Endothelial cell of umbilical vein (primary cell): ENCODE results near the gene LXN. TPM values are rescaled to one million over a fixed set of nuclear protein-coding genes. Genes with fewer than 3 reads are reported as not detected.
A peak's percentile ranks its signal among the peaks of the same experiment; 100 is the strongest.

Source experiments
- BruUV-seq: library from RNA; stranded (reverse); fragments of 400-500 nt; replicated peaks from 2 replicates; lab custom pipeline; 2021; lab: Mats Ljungman, UMichigan
- CTCF ChIA-PET: fragments of 300-600, 350-600 bp; sonication (Branson Sonifier 250); formaldehyde crosslinking; loops from one replicate; lab custom pipeline; 2021; ENCODE audit warnings: antibody characterized with exemption, inconsistent platforms; lab: Charles Lee
- POLR2A ChIA-PET: fragments of 300-600, 350-600 bp; sonication (Branson Sonifier 250); formaldehyde crosslinking; loops from one replicate; lab custom pipeline; 2021; ENCODE audit warnings: antibody characterized with exemption, inconsistent platforms; lab: Charles Lee
- DNase-seq: peaks from one replicate; pipeline ENCODE4 v3.0.0-alpha.2; 2011; ENCODE audit warnings: low read depth, low spot score
- FAIRE-seq: peaks from 2 replicates; lab custom pipeline; 2011; peaks lifted over from hg19 to GRCh38; lab: Jason Lieb, UNC
- H2AFZ ChIP-seq: 2 replicates; pipeline ENCODE4 v1.6.0; 2012; ENCODE audit warnings: low read depth, low read length, control low read depth, inconsistent platforms
- H3K27ac ChIP-seq: 2 replicates; pipeline ENCODE4 v1.5.1; 2011; ENCODE audit warnings: low read depth, mild to moderate bottlenecking, control low read depth, low read length, moderate library complexity; ENCODE audit not compliant: insufficient read depth
- H3K27me3 ChIP-seq, 2 experiments: 2 replicates each; pipeline versions ENCODE4 v1.6.0 to v1.6.1; 2011; ENCODE audit warnings: low read length in 2 of 2, mixed read lengths in 1 of 2; ENCODE audit not compliant: control insufficient read depth in 2 of 2, insufficient read depth in 2 of 2
- H3K36me3 ChIP-seq, 2 experiments: 2 replicates in 1 of 2; 3 replicates in 1 of 2; pipeline ENCODE4 v1.5.1; 2011; ENCODE audit warnings: low read length in 2 of 2, mild to moderate bottlenecking in 1 of 2, moderate library complexity in 1 of 2; ENCODE audit not compliant: control insufficient read depth in 2 of 2, insufficient read depth in 2 of 2; ENCODE audit errors: extremely low read depth in 1 of 2
- H3K4me1 ChIP-seq: 3 replicates; pipeline ENCODE4 v1.5.1; 2011; ENCODE audit warnings: mild to moderate bottlenecking, low read length; ENCODE audit not compliant: control insufficient read depth, insufficient read depth; ENCODE audit errors: extremely low read depth
- H3K4me2 ChIP-seq: 2 replicates; pipeline ENCODE4 v1.6.1; 2011; ENCODE audit warnings: low read length, control low read depth, mixed read lengths; ENCODE audit not compliant: insufficient read depth
- H3K4me3 ChIP-seq, 3 experiments: fragments of 200-600 bp in 1 of 3; sonication (generic), shearing (Covaris generic) in 1 of 3; replicated peaks in 1 of 3; 2 replicates each; pipeline ENCODE4 v1.5.1; 2011 to 2016; ENCODE audit warnings: control low read depth in 3 of 3, low read length in 3 of 3, mild to moderate bottlenecking in 2 of 3, inconsistent platforms in 1 of 3, low read depth in 1 of 3, moderate library complexity in 1 of 3; ENCODE audit not compliant: insufficient read depth in 1 of 3
- H3K79me2 ChIP-seq: 2 replicates; pipeline ENCODE4 v1.6.0; 2012; ENCODE audit warnings: low read length, inconsistent platforms; ENCODE audit not compliant: control insufficient read depth, insufficient read depth
- H3K9ac ChIP-seq: replicated peaks from 2 replicates; pipeline ENCODE3; 2011; ENCODE audit warnings: low read length, control low read depth; ENCODE audit not compliant: insufficient read depth; ENCODE audit errors: extremely low read depth
- H3K9me1 ChIP-seq: replicated peaks from 3 replicates; pipeline ENCODE4 v1.6.0; 2011; ENCODE audit warnings: mild to moderate bottlenecking, low read length; ENCODE audit not compliant: control insufficient read depth, insufficient read depth; ENCODE audit errors: extremely low read depth
- H3K9me3 ChIP-seq: replicated peaks from 2 replicates; pipeline ENCODE4 v1.5.1; 2012; ENCODE audit warnings: low read length, inconsistent platforms; ENCODE audit not compliant: control insufficient read depth, insufficient read depth
- H4K20me1 ChIP-seq: replicated peaks from 2 replicates; pipeline ENCODE3; 2011; ENCODE audit warnings: mild to moderate bottlenecking, low read length; ENCODE audit not compliant: control insufficient read depth, insufficient read depth; ENCODE audit errors: extremely low read depth
- CTCF ChIP-seq, 2 donors: IDR thresholded peaks; 1 replicate in 1 of 2; 2 replicates in 1 of 2; pipeline ENCODE4 v1.5.1; 2011; ENCODE audit warnings: low read length in 2 of 2, mild to moderate bottlenecking in 2 of 2, moderate library complexity in 2 of 2, control low read depth in 1 of 2, inconsistent platforms in 1 of 2, low read depth in 1 of 2; ENCODE audit not compliant: insufficient read depth in 1 of 2; ENCODE audit errors: extremely low read depth in 1 of 2
- FOS ChIP-seq: IDR thresholded peaks from 2 replicates; pipeline ENCODE4 v1.6.1; 2011; ENCODE audit warnings: mild to moderate bottlenecking, low read length, moderate library complexity, borderline replicate concordance; ENCODE audit not compliant: insufficient read depth
- GATA2 ChIP-seq: IDR thresholded peaks from 2 replicates; pipeline ENCODE4 v1.7.0; 2011; ENCODE audit warnings: low read depth, mild to moderate bottlenecking, moderate library complexity, mixed read lengths, low read length; ENCODE audit not compliant: insufficient read length, insufficient read depth
- JUN ChIP-seq: IDR thresholded peaks from 2 replicates; pipeline ENCODE4 v1.6.1; 2011; ENCODE audit warnings: borderline replicate concordance, low read depth; ENCODE audit not compliant: insufficient read length, insufficient read depth
- MAX ChIP-seq: IDR thresholded peaks from 2 replicates; pipeline ENCODE4 v1.6.1; 2011; ENCODE audit not compliant: insufficient read depth, insufficient read length
- dilution Hi-C: fragments of 300-500 bp; cut with MboI; formaldehyde crosslinking; loops from one replicate; pipeline ENCODE4 v1.15.0; 2019; ENCODE audit warnings: low sequenced_read_pairs; ENCODE audit not compliant: extremely low pct_ligation_motif_present
- intact Hi-C: fragments of 100-400 bp; cut with micrococcal nuclease; formaldehyde crosslinking; loops from one replicate; pipeline ENCODE4 v1.10.0; 2022
- polyA plus RNA-seq, 4 experiments: library from polyadenylated mRNA; depleted of rRNA in 3 of 4; stranded (reverse) in 3 of 4; unstranded in 1 of 4; fragments of >200 nt; gene quantifications; 2 replicates each; pipeline versions ENCODE4 v1.2.1 to v1.2.3, GENCODE V29; 2011 to 2012; ENCODE audit warnings: missing spikeins in 1 of 4
- total RNA-seq: library from RNA; stranded (reverse); gene quantifications from 2 replicates; pipeline ENCODE4 v1.2.3, GENCODE V29; 2021

The LXN gene
- total and polyA plus RNA-seq, 2 donors (not counting 3 experiments of a cell fraction or from before 2014, with no cell fraction given) = 56.9 to 118 TPM

- BruUV-seq = no TSS peak
- POLR2A ChIA-PET = interaction anchor here (1.4 kb wide), 1 partner anchor 17 kb away, joined by 4 read pairs; no protein-coding TSS in a partner anchor
- Histone ChIP-seq H3K9me3 (no peaks in the 10 kb centered on the region), H3K4me3 (no peak overlapping the region), H3K4me2 (peak overlapping the region; percentile 74), H3K9me1 (no peaks in the 10 kb centered on the region), H3K27me3 (no peaks in the 10 kb centered on the region), H3K79me2 (peaks cover 3% of the 10 kb centered on the region), H4K20me1 (no peaks in the 10 kb centered on the region), H3K36me3 (no peaks in the 10 kb centered on the region), H3K4me1 (peaks cover 54% of the 10 kb centered on the region), H3K27ac (peak overlapping the region; percentile 83), H2AFZ (no peak overlapping the region), H3K9ac (peak overlapping the region; percentile 44)
- FAIRE-seq = peak; percentile 35
- dilution Hi-C loops = no loop called here
- CTCF ChIA-PET = interaction anchor here (0.9 to 4.2 kb wide), 8 partner anchors 11 to 90 kb away, joined by 3 to 36 read pairs (median 5); no protein-coding TSS in a partner anchor
- DNase-seq = peak; percentile 63
- intact Hi-C loops = loop anchor here (2.0 to 5.0 kb wide), 2 partner anchors 17 to 39 kb away; no protein-coding TSS in a partner anchor
- TF ChIP-seq FOS = peak; percentile 74
- no peak for TF ChIP-seq MAX
- TF ChIP-seq GATA2 = peak; percentile 44
- no peak for TF ChIP-seq CTCF (IDR thresholded peaks at IDR 0.05; ENCODE audit: extremely low read depth in 1 of 2, insufficient read depth in 1 of 2, low read depth in 1 of 2, low read length in 2 of 2)
- peak; percentile 14 for TF ChIP-seq JUN
Observed at GRCh38 chr3:158701420-158702065, 29.1 kb upstream of the LXN start.
